Progenitor cell of endocrine pancreas (in vitro differentiated cells): ENCODE results near the gene CNPY2. TPM values are rescaled to one million over a fixed set of nuclear protein-coding genes. Genes with fewer than 3 reads are reported as not detected.
A peak's percentile ranks its signal among the peaks of the same experiment; 100 is the strongest.
"Not testable (repeated sequence)": the region's sequence is repeated elsewhere in the genome, so short reads cannot be mapped to it uniquely, and the experiment has no call there.

Experiments used
- DNase-seq: peaks from one replicate; pipeline ENCODE4 v3.0.0; 2021; ENCODE audit warnings: low spot score; ENCODE audit not compliant: unreplicated experiment
- H3K27ac Mint-ChIP-seq: 2 replicates; pipeline ENCODE4 v1.8.0; 2021; ENCODE audit warnings: mild to moderate bottlenecking, moderate library complexity, mixed read lengths
- H3K27me3 Mint-ChIP-seq: 2 replicates; pipeline ENCODE4 v1.8.0; 2021; ENCODE audit warnings: mixed read lengths
- H3K36me3 Mint-ChIP-seq: 2 replicates; pipeline ENCODE4 v1.8.0; 2022; ENCODE audit warnings: mixed read lengths; ENCODE audit not compliant: insufficient read depth
- H3K4me1 Mint-ChIP-seq: 2 replicates; pipeline ENCODE4 v1.8.0; 2021; ENCODE audit warnings: low read depth, mixed read lengths
- H3K4me3 Mint-ChIP-seq: 2 replicates; pipeline ENCODE4 v1.8.0; 2021; ENCODE audit warnings: low read depth, mild to moderate bottlenecking, moderate library complexity, mixed read lengths
- H3K9me3 Mint-ChIP-seq: 2 replicates; pipeline ENCODE4 v1.8.0; 2021; ENCODE audit warnings: low read depth, mixed read lengths
- total RNA-seq: library from RNA; stranded (reverse); gene quantifications from 2 replicates; pipeline ENCODE4 v1.2.1, GENCODE V29; 2021
- TF ChIP-seq, protein P1 (sequence below): fragments of 200-600 bp; sonication (generic); IDR thresholded peaks from one replicate; pipeline ENCODE4 v1.5.0; 2021; ENCODE audit warnings: antibody characterized with exemption, mild to moderate bottlenecking; ENCODE audit not compliant: unreplicated experiment

Gene CNPY2
- total RNA-seq, 1 donor from 2014 or later = 230 TPM

DNA sequence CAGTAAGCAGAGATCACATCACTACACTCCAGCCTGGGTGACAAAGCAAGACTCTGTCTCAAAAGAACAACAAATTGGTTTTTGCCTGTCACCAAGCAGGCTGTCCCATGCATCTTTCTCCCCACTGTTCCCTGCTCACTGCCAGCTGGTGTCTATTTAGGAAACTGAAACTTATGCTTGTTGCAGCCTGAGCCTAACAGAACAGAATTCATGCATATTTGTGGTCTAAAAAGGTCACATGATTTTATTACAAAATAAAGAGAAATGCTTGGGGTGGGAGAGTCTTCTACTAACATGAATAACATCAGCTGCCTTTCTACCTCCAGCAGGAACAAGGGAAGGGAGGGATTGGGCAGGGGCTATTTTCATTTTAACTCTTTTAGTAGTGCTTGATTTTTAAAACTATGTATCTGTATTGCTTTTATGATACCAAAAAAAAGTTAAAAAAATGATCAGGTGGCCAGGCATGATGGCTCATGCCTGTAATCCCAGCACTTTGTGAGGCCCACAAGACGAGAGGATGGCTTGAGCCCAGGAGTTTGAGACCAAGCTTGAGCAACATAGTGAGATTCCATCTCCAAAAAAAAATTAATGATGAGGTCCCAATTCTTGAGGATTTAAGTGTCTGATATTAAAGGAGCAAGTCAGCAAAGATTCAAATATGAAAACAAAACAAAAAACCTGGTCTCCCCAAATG is 43.2 kb upstream of the CNPY2 start:
- no peak for DNase-seq
- peaks cover 15% of the 10 kb centered on the region for H3K4me1 Mint-ChIP-seq
- peak overlapping the region; percentile 93 for H3K4me3 Mint-ChIP-seq
- TF ChIP-seq, protein P1, sequence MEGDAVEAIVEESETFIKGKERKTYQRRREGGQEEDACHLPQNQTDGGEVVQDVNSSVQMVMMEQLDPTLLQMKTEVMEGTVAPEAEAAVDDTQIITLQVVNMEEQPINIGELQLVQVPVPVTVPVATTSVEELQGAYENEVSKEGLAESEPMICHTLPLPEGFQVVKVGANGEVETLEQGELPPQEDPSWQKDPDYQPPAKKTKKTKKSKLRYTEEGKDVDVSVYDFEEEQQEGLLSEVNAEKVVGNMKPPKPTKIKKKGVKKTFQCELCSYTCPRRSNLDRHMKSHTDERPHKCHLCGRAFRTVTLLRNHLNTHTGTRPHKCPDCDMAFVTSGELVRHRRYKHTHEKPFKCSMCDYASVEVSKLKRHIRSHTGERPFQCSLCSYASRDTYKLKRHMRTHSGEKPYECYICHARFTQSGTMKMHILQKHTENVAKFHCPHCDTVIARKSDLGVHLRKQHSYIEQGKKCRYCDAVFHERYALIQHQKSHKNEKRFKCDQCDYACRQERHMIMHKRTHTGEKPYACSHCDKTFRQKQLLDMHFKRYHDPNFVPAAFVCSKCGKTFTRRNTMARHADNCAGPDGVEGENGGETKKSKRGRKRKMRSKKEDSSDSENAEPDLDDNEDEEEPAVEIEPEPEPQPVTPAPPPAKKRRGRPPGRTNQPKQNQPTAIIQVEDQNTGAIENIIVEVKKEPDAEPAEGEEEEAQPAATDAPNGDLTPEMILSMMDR = no peak
- peak overlapping the region; percentile 99 for H3K27ac Mint-ChIP-seq
- H3K9me3 Mint-ChIP-seq = no peaks in the 10 kb centered on the region
- peaks cover 6% of the 10 kb centered on the region for H3K36me3 Mint-ChIP-seq
- H3K27me3 Mint-ChIP-seq = no peaks in the 10 kb centered on the region

DNA sequence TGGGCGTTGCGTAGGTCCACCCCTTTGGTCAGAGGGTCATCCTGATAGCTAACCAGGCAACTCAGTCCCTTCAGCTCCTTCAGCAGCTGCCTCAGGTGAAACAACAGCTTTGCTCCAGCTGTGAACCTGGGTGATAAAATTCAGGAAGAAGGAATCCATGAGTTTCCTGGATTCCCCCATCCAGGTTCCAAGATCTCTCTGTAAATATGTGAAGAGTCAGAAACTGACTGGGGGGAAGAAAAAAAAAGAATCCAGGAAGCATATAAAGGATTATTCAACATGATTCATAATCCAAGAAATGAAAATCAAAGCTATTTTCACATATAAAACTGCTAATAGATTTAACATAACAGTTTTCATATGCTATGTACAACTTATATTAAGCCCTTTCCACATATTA is 35.5 kb upstream of the CNPY2 start:
- Mint-ChIP-seq H3K27ac (no peak overlapping the region), H3K36me3 (peaks cover 27% of the 10 kb centered on the region), H3K4me3 (no peak overlapping the region), H3K27me3 (no peaks in the 10 kb centered on the region), H3K9me3 (no peaks in the 10 kb centered on the region), H3K4me1 (peaks cover 4% of the 10 kb centered on the region)
- TF ChIP-seq, protein P1 = no peak
- DNase-seq = no peak

DNA sequence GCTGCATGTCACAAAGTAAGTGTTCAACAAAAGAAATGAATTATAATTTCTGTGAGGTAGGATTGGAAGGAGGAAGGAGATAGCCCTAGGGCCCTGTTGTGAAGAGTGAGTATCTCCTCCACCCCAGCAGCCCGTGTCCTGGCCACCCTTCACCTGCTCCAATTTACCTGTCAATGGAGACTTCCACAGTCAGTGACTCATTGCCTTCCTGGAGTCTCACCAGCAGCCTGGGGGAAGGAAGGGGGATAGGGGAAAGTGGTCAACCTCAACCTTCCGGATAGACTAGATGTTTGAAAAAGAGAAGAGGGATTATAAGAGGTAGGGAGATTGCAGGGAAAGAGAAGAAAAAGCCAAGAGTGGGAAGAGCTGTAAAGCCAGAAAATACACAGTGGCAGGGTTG is 34.9 kb upstream of the CNPY2 start:
- no peak overlapping the region for H3K27ac Mint-ChIP-seq

DNA sequence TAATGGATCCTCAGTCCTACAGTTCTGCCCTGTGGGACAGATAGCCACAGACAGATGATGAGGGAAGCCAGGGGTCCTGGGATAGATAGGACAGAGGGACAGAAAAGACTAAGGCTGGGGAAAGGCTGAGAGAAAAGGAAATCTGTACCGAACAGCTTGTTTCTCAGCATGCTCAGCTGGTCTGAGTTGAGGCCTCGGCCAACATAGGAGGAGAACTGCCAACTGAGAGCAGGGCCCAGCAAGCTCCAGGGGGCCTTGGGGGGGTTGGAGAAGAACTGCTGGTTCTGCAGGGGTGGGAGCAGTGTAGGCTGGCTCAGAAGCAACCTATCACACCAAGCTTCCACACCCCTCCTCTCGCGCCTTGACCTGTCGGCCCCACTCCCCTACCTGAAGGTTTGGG is 33.0 kb upstream of the CNPY2 start:
- Mint-ChIP-seq H3K4me3 (no peak overlapping the region), H3K27me3 (no peaks in the 10 kb centered on the region), H3K4me1 (no peaks in the 10 kb centered on the region), H3K9me3 (no peaks in the 10 kb centered on the region), H3K36me3 (peaks cover 22% of the 10 kb centered on the region), H3K27ac (no peak overlapping the region)
- DNase-seq = no peak
- TF ChIP-seq, protein P1 = no peak

More for the DNA sequence above, 34.9 kb upstream of the CNPY2 start:
- Mint-ChIP-seq H3K36me3 (peaks cover 24% of the 10 kb centered on the region), H3K4me1 (peaks cover under 1% of the 10 kb centered on the region), H3K9me3 (no peaks in the 10 kb centered on the region), H3K27me3 (no peaks in the 10 kb centered on the region), H3K4me3 (no peak overlapping the region)
- TF ChIP-seq, protein P1 = no peak
- DNase-seq = no peak

DNA sequence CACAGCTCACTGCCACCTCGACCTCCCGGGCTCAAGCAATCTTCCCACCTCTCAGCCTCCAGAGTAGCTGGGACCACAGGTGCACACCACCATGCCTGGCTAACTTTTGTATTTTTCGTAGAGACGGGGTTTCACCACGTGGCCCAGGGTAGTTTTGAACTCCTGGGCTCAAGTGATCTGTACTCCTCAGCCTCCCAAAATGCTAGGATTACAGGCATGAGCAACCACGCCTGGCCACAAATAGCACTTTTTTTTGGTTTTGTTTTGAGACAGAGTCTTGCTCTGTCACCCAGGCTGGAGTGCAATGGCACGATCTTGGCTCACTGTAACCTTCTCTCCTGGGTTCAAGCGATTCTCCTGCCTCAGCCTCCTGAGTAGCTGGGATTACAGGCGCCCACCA is 31.5 kb upstream of the CNPY2 start:
- not testable (repeated sequence) for DNase-seq, H3K4me1 Mint-ChIP-seq, H3K27ac Mint-ChIP-seq, H3K27me3 Mint-ChIP-seq, H3K9me3 Mint-ChIP-seq, H3K4me3 Mint-ChIP-seq
- H3K36me3 Mint-ChIP-seq = peaks cover 27% of the 10 kb centered on the region

DNA sequence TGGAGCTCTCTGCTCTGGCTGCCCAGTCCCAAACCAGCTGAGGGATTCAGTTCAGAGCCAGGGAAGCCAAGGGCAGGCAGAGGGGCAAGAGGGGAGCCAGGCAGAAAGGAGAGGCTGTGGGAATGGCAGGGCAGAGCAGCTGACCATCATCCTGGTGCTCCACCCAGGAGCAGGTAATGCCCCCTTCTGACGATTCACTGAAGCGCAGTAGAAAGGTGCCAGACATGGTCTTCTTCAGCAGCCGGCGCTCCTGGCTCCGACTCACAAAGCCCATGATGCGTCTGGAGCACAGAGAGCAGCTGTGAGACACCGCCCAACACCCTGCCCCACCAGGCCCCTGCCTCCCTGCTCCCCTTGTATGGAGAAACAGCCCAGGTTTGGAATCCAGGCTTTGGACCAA is 30.9 kb upstream of the CNPY2 start:
- Mint-ChIP-seq H3K4me1 (no peaks in the 10 kb centered on the region), H3K27me3 (no peaks in the 10 kb centered on the region), H3K4me3 (no peak overlapping the region), H3K9me3 (no peaks in the 10 kb centered on the region), H3K36me3 (peaks cover 27% of the 10 kb centered on the region), H3K27ac (no peak overlapping the region)
- TF ChIP-seq, protein P1 = no peak
- no peak for DNase-seq

DNA sequence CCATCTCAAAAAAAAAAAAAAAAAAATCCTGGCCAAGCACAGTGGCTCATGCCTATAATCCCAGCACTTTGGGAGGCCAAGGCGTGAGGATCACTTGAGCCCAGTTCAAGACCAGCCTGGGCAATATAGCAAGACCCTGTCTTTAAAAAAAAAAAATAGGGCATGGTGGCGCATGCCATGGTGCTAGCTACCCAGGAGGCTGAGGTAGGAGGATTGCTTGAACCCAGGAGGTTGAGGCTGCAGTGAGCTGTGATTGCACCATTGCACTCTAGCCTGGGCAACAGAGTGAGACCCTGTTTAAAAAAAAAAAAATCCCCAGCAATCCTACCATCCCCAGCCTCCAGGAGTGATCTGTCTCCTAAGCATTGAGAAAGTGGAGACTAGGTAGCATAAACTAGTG is 26.5 kb upstream of the CNPY2 start:
- H3K36me3 Mint-ChIP-seq, H3K27ac Mint-ChIP-seq, H3K27me3 Mint-ChIP-seq, H3K4me3 Mint-ChIP-seq, DNase-seq, H3K9me3 Mint-ChIP-seq, H3K4me1 Mint-ChIP-seq: not testable (repeated sequence)
